GM19025 (cell line): ENCODE data around the gene CHD1.

Source experiments
- ATAC-seq: cut with Tn5 transposase; IDR thresholded peaks from one replicate; pipeline ENCODE4 v1.9.1; 2021; ENCODE audit warnings: mild to moderate bottlenecking, low read depth, moderate library complexity; ENCODE audit not compliant: unreplicated experiment

The CHD1 gene

DNA sequence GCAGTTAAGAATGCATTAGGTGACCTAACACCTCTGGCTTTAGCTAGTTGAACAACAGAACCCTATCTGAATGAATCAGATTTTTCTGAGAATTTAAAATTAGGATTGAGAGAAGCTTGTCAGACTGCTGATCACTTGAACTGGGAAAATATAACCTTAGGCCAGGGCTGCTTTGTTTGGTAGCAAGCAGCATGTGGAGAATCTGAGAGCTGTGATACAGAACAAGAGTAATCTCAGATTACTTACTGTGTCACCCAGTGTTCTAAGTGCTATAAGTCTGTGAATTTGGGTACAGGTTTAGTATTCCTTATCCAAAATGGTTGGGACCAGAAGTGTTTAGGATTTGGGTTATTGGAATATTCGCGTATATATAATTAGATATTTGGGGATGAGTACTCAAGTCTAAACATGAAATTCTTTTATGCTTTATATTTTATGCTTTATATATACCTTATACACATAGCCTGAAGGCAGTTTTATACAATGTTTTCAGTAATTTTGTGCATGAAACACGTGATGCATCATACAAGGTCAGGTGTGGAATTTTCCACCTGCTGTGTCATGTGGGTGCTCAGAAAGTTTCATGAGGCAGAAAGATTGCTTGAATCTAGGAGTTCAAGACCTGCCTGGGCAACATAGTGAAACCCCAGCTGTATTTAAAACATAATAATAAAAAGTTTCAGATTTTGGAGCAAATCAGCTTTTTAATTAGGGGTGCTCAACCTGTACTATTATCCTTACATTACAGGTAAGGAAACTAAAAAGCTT is 8.3 kb upstream of the CHD1 start:
- no peak for ATAC-seq

- no peak for ATAC-seq
Measured at GRCh38 chr5:98935206-98935605, 6.4 kb upstream of the CHD1 start.

GRCh38 chr5:98934546-98934945 is 5.7 kb upstream of the CHD1 start:
- no peak for ATAC-seq

DNA sequence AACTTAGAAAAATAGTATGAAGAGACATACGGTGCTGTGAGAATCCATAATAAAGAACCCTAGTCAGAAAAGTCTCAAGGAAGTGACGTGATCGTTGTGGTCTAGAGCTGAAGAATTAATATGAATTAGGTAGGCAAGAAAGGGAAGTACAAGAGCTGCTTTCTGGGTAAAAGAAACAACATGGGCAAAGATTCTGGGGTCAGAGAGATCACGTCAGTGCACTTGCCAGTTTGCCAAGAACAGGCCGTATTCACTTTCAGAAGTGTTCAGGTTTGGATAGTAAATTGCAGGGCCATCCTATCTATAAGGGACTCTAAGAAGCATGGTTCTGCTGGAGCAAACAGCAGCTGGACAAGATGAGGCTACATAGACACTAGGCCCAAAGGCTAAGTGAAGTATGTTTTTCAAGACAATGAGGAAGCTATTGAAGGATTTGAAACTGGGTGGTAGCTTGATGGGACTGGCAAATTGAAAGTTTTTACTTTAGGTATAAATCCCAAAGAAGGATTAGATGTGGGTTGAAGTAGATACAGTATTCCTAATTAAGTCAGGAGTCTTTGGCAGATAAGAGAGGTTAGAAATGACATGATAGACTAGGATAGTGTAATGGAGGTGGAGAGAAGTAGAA is 4.8 kb upstream of the CHD1 start:
- peak; percentile 16 for ATAC-seq

DNA sequence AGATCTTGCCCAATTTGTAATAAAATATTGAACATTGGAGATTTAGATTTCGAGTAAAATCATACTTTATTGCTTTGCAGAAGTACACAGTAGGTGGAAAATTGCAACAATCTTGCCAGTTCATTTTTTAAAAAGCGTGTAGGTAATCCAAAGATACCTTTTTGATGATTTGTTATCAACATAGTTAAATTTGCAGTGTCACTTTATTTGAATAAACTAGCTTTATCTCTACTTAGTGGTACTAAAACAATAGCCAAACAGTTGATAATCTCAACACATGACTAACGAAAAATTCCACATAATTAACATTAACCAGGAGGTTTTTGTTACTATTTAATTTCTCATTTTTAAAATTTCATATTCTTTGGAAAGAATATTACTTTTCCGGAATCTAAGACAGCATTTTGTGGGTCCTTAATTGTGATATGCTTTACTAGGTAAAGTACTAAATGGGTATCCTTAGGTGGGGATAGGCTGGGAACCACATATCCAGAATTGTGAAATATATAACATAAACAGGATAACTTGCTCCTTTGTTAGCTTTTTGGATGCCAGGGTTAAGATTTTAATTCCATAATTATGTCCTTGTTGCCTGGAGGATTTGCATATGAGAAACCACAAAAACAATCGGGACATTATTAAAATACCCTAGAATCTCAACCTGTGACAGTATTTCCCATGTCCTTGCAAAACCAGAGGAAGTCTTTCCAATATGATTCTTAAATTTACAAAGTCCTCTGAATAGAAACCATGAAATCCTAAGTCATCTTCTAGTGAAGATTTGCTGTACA is 2.4 kb upstream of the CHD1 start:
- ATAC-seq: no peak

DNA sequence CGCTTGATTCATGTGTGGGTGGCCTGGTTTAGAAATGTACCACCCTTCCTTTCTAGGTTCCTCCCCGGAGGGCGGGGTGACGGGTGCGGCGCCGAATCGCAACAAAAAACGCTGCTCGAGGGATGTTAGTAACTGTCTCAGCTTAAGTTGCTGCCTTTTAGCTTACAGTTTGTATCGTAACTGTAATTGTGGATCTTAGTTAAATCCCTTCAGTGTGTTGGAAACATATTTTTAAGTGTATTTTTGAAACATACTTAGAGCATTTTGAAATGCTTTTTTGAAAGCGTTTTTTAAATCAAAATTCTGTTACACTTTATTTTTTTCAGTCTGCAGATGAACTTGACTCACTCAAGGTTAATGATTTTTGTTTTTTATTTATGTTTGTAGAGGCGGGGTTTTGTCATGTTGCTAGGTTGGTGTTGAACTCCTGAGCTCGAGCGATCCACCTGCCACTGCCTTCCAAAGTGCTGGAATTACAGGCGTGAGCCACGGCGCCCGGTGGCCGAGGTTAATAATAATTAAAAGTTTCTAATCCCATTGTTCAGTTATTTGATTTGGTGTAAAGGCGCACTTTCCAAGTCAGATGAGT is 997 bp upstream of the CHD1 start:
- peak; percentile 46 for ATAC-seq

GRCh38 chr5:98927989-98928872 is 576 bp downstream of the CHD1 start:
- ATAC-seq: peak; percentile 29

DNA sequence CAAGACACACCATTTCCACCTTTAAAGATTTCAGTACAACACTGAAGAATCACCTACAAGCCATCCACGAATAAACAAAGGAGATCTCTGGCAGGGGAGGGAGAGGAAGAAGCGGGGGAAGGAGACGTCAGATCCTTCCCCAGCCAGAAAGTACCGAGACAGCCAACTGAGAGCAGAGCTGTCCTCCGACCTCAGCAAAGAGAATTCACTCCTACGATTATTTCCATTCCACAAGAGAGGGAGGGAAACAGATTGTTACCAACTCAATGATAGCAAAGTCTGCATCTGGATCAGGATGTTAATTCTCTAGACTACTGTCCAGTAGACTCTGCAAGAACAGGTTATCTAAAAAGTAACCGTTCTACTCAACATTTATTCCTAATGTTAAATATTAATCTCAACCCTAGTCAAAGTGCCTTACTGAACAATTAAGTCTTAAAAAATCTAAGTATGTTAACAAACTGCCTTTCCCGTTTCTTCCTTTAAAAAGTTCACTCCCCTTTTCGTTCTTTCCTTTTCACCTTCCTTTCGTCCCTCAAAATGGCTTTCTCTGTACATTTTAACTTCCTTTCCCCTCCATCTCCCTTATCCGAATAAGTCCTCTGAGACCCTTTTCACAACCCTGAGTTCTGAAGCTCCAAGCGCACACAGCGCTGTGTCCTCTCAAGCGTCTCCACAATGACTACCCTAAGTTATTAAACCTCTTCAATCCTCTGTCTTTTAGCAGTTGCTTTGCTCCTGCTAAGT is 1.4 kb downstream of the CHD1 start:
- no peak for ATAC-seq

- no peak for ATAC-seq
Measured at GRCh38 chr5:98923966-98924365, 4.8 kb downstream of the CHD1 start.

- no peak for ATAC-seq
Measured at GRCh38 chr5:98921947-98922505, 6.8 kb downstream of the CHD1 start.

DNA sequence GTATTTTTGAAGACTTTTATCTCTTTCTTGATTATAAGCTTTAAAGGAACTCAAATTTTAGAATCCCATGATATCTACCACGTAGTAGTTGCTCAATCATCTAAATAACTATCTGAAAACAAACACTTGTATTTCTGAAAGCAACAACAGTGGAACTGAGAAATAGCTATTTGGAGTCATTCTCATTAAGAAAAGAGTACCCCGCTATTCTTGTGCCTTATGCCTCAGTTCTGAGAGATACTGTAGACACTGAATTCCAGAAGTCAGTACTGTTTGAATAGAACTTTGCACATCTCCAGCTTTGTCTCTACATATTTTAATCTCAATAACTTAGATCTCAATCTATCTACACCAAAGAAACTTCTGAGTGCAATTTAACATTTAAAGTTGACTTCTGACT is 11.4 kb downstream of the CHD1 start:
- ATAC-seq: no peak

DNA sequence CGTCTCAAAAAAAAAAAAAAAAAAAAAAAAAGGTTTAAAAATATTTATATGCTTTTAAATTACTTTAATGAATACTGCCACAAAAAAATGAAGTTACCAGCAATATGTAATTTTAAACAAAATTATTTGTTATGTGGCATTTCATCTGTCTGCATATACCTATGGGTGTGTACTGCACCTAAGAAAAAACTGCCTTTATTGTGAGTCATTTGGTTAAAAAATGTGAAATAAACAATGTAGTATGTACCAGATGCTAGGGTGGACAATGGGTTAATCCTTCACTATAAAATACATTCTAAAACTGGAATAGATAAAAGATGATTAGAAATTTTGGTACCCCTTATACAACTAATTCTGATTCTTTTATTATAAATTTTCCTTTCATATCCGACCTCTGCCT is 12.3 kb downstream of the CHD1 start:
- ATAC-seq: no peak

- no peak for ATAC-seq
Measured at GRCh38 chr5:98913911-98914310, 14.9 kb downstream of the CHD1 start.

DNA sequence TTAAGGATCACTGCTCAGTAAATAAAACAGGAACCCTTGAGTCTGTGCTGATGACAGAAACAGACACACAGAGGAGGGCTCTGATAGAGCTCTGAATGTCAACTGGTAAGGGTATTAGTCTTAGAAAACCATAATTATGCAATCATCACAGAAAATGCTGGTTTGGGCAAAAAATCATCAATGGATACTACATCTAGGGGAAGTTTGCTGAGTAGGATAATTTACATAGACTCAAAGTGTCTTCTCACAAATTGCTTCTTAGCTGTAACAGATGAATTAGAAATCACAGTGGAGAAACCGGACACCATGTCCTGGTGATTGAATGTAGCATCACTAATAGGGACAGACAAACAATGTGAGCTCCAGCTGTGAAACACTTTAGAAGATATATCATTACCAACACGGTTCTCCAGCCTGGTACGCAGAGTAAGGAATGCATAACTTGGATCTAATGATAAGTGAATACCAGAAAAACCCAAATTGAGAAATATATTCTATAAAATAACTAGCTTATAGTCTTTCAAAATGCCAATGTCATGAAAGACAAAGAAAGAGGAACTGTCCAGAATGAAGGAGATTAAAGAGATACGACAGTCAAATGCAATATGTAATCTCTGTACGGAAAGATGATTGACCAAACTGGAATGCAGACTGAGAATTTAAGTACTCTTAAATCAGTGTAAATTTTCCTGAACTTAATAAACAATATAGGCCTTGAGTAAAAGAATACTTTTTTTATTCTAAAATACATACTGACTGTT is 17.3 kb downstream of the CHD1 start:
- ATAC-seq: no peak

GRCh38 chr5:98909363-98909762 is 19.4 kb downstream of the CHD1 start:
- no peak for ATAC-seq

GRCh38 chr5:98907951-98908350 is 20.9 kb downstream of the CHD1 start:
- ATAC-seq: no peak

DNA sequence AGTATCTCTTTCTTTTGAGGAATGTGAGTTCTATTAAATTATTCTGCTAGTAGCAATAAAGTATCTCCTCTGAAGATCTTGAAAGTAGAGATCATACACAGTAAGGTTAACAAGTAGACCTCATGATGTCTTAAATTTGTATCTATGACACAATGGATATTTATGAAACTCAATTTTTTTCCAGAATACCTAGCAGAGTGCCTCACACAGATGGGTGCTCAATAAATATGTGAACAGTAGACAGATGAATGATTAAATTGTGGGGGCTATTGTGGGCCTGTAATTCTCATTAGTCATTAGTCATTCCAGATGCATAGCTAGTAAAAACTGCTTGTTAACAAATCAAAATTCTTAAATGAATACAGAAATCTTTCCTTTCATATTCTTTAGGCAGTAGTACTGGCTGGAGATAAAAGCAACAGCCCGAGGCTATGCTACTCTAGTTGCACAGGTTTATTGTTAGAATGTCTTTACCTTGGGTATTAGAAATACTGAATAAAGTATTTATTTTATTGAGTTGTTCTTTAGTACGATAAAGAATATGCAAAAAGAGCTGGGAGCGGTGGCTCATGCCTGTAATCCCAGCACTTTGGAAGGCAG is 22.0 kb downstream of the CHD1 start:
- ATAC-seq: no peak
